ENCODE data around the gene KSR1.

The KSR1 gene

GRCh38 chr17:27533874-27534815, 77.9 kb downstream of the KSR1 start:
- ChIA-PET CTCF (no interaction called here), POLR2A (interaction anchor here (1.9 kb wide), 1 partner anchor 78 kb away, joined by 6 read pairs; the partner anchor contains the start of gene KSR1)
- TF ChIP-seq ELF4 (IDR thresholded peaks at IDR 0.05) (no peak), ZNF384 (IDR thresholded peaks at IDR 0.05) (no peak), NFRKB (IDR thresholded peaks at IDR 0.05) (no peak), SP1 (IDR thresholded peaks at IDR 0.05) (no peak), SUZ12 (IDR thresholded peaks at IDR 0.05) (no peak), ARNT (IDR thresholded peaks at IDR 0.05) (no peak), HDGF (IDR thresholded peaks at IDR 0.05; ENCODE audit: borderline replicate concordance) (no peak)
- DNase-seq (ENCODE audit: extremely low spot score) = no peak

- no peak for TF ChIP-seq NFRKB (IDR thresholded peaks at IDR 0.05)
- TF ChIP-seq ARNT (IDR thresholded peaks at IDR 0.05) = no peak
- TF ChIP-seq FOXK2 (IDR thresholded peaks at IDR 0.05) = no peak
- no peak for TF ChIP-seq LEF1 (IDR thresholded peaks at IDR 0.05; ENCODE audit: borderline replicate concordance)
- no peak for TF ChIP-seq CTBP1 (IDR thresholded peaks at IDR 0.05; ENCODE audit: borderline replicate concordance)
- no peak for TF ChIP-seq L3MBTL2 (conservative IDR thresholded peaks at IDR 0.05)
- no peak for TF ChIP-seq TARDBP (IDR thresholded peaks at IDR 0.05)
- TF ChIP-seq FOXA1 (IDR thresholded peaks at IDR 0.05) = no peak
- no peak for TF ChIP-seq ELF4 (IDR thresholded peaks at IDR 0.05)
- TF ChIP-seq FOXM1 (IDR thresholded peaks at IDR 0.05; ENCODE audit: borderline replicate concordance) = no peak
- TF ChIP-seq BHLHE40 (IDR thresholded peaks at IDR 0.05; ENCODE audit: borderline replicate concordance) = no peak
- no peak for TF ChIP-seq PKNOX1 (IDR thresholded peaks at IDR 0.05)
- TF ChIP-seq SP1 (IDR thresholded peaks at IDR 0.05) = no peak
- TF ChIP-seq ZNF384 (IDR thresholded peaks at IDR 0.05) = no peak
- no peak for TF ChIP-seq HDGF (IDR thresholded peaks at IDR 0.05; ENCODE audit: borderline replicate concordance)
- no peak for DNase-seq (ENCODE audit: extremely low spot score)
- POLR2A ChIA-PET = interaction anchor here (1.9 kb wide), 1 partner anchor 80 kb away, joined by 6 read pairs; the partner anchor contains the start of gene KSR1
- CTCF ChIA-PET = no interaction called here
These were observed 79.1 kb downstream of the KSR1 start for GRCh38 chr17:27535178-27535928.

GRCh38 chr17:27535975-27536374, 79.7 kb downstream of the KSR1 start:
- ChIA-PET POLR2A (no interaction called here), CTCF (no interaction called here)
- TF ChIP-seq L3MBTL2 (conservative IDR thresholded peaks at IDR 0.05) (no peak), BHLHE40 (IDR thresholded peaks at IDR 0.05; ENCODE audit: borderline replicate concordance) (no peak), FOXA1 (IDR thresholded peaks at IDR 0.05) (no peak), CTBP1 (IDR thresholded peaks at IDR 0.05; ENCODE audit: borderline replicate concordance) (no peak), PKNOX1 (IDR thresholded peaks at IDR 0.05) (no peak), SP1 (IDR thresholded peaks at IDR 0.05) (no peak), TARDBP (IDR thresholded peaks at IDR 0.05) (no peak), ZNF384 (IDR thresholded peaks at IDR 0.05) (no peak)
- no peak for DNase-seq (ENCODE audit: extremely low spot score)

- no peak for TF ChIP-seq FOXK2 (IDR thresholded peaks at IDR 0.05)
- TF ChIP-seq CTBP1 (IDR thresholded peaks at IDR 0.05; ENCODE audit: borderline replicate concordance) = no peak
- no peak for TF ChIP-seq HDGF (IDR thresholded peaks at IDR 0.05; ENCODE audit: borderline replicate concordance)
- no peak for TF ChIP-seq ARNT (IDR thresholded peaks at IDR 0.05)
- TF ChIP-seq FOXA1 (IDR thresholded peaks at IDR 0.05) = no peak
- DNase-seq (ENCODE audit: extremely low spot score) = no peak
- ChIA-PET POLR2A (no interaction called here), CTCF (interaction anchor here (1.0 to 1.4 kb wide), 2 partner anchors 10 to 183 kb away, joined by 3 read pairs; no protein-coding TSS in a partner anchor)
These were observed 80.5 kb downstream of the KSR1 start for GRCh38 chr17:27536781-27537180.

- ChIA-PET CTCF (interaction anchor here (1.4 kb wide), 1 partner anchor 12 kb away, joined by 3 read pairs; no protein-coding TSS in a partner anchor), POLR2A (no interaction called here)
- DNase-seq (ENCODE audit: extremely low spot score) = no peak
- TF ChIP-seq NFRKB (IDR thresholded peaks at IDR 0.05) (no peak), ELF4 (IDR thresholded peaks at IDR 0.05) (no peak), PKNOX1 (IDR thresholded peaks at IDR 0.05) (no peak)
These were observed 82.1 kb downstream of the KSR1 start for GRCh38 chr17:27538156-27538955.

- ChIA-PET POLR2A (interaction anchor here (1.3 kb wide), 1 partner anchor 21 kb away, joined by 4 read pairs; no protein-coding TSS in a partner anchor), CTCF (no interaction called here)
- TF ChIP-seq SP1 (IDR thresholded peaks at IDR 0.05) (no peak), NFRKB (IDR thresholded peaks at IDR 0.05) (no peak), FOXK2 (IDR thresholded peaks at IDR 0.05) (no peak), ZNF384 (IDR thresholded peaks at IDR 0.05) (no peak), ARNT (IDR thresholded peaks at IDR 0.05) (no peak), LEF1 (IDR thresholded peaks at IDR 0.05; ENCODE audit: borderline replicate concordance) (no peak), TARDBP (IDR thresholded peaks at IDR 0.05) (no peak)
- DNase-seq (ENCODE audit: extremely low spot score) = no peak
These were observed 82.9 kb downstream of the KSR1 start for GRCh38 chr17:27539152-27539551.
